Measurements from ENCODE around the gene PCP4.

- TF ChIP-seq CTCF (IDR thresholded peaks at IDR 0.05; ENCODE audit: borderline replicate concordance, extremely low read depth, low read length, poor library complexity, severe bottlenecking), result no peak
- TF ChIP-seq EZH2 (IDR thresholded peaks at IDR 0.05; ENCODE audit: borderline replicate concordance, low read depth, low read length, severe bottlenecking), result no peak
These were observed 12.7 kb upstream of the PCP4 start for GRCh38 chr21:39854572-39854971.

Measured in DND-41 (cell line).